ENCODE data around the gene SAMD11.

Gene SAMD11

DNA sequence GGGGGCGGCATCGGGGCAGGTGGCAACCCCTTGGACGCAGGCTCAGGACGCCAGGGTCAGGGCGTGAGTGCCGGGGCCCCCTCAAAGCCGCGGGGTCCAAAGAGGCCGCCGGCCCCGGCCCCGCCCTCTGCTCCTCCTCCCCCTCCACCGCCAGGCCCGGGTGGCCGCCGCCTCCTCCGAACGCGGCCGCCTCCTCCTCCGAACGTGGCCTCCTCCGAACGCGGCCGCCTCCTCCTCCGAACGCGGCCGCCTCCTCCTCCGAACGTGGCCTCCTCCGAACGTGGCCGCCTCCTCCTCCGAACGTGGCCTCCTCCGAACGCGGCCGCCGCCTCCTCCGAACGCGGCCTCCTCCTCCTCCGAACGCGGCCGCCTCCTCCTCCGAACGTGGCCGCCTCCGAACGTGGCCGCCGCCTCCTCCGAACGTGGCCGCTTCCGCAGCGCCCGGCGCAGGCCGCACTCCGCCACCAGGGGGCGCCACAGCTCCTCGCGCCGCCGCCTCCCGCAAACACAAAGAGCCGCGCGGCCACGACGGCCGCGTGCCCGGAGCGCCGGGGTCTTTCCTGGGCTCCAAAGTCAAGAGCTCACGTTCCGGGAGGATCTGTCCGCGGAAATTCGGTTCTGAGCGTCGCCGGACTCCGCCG, 19.3 kb upstream of the SAMD11 start:
- in situ Hi-C loops (cut with HindIII; ENCODE audit: low sequenced_read_pairs): no loop called here

DNA sequence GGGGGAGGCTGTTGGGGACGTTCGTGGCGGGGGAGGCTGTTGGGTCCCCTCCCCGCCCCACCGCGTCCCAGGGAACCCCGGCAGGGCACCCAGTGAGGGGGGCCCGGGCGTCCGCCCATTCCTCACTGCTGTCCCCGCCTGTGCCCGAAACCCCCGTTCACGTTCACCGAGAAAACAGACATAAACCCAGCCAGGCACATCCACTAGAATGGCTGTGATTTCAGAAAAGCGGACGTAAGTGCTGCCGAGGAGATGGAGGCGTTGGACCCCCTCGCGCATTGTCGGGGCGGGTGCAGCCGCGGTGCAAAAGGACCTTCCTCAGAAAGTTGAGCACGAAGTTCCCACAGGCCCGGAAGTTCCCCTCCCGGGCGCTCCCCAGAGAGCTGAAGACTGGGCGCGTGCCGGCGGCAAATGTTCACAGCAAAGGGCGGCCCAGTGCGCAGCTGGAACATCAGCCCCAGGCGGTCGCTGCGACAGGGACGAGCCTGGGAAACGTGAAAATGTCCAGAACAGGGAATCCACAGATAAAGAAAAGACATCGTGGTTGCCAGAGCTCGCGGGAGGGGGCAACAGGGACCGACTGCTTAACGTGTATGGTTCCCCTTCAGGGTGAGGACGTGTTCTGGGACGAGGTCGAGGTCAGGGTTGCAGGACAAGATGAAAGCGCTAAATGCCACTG, 18.5 kb upstream of the SAMD11 start:
- in situ Hi-C loops (cut with HindIII; ENCODE audit: low sequenced_read_pairs): no loop called here

DNA sequence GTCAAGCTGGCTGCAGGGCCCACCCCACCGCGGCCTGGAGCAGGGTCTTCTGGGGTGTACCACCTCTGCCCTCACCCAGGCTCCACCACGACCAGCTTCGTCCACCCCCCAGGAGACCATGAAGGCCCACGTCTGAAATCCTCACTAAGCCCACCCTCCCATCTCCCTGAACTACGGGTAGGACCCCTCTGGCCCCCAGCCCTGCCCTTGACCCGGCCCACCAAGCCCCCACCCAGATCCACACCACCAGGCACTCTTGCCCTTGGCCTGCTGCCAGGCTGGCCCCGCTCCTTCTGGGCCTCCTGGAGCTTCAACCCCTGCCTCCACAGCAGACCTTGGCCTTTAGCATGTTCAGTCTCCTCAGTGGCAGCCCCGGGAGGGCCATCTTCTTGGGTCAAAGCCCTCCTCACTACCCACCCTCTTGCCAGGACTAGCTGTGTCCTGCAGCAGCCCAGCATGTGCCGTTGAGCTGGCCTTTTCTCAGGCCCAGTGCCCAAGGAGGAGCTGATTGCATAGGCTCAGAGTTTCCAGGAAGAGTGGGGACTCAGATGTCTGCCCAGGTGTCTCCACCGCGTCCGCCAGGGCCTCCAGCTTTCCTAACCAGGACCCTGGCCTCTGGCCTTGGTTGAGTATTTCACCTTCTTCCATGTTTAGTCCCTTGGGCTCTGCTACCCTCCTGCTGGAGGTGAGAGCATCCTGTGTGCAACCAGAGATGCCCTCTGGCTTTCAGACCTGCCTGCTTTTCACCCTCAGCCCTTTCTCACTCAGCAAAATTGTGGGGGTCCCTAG, 17.7 kb upstream of the SAMD11 start:
- in situ Hi-C loops (cut with HindIII; ENCODE audit: low sequenced_read_pairs): no loop called here

DNA sequence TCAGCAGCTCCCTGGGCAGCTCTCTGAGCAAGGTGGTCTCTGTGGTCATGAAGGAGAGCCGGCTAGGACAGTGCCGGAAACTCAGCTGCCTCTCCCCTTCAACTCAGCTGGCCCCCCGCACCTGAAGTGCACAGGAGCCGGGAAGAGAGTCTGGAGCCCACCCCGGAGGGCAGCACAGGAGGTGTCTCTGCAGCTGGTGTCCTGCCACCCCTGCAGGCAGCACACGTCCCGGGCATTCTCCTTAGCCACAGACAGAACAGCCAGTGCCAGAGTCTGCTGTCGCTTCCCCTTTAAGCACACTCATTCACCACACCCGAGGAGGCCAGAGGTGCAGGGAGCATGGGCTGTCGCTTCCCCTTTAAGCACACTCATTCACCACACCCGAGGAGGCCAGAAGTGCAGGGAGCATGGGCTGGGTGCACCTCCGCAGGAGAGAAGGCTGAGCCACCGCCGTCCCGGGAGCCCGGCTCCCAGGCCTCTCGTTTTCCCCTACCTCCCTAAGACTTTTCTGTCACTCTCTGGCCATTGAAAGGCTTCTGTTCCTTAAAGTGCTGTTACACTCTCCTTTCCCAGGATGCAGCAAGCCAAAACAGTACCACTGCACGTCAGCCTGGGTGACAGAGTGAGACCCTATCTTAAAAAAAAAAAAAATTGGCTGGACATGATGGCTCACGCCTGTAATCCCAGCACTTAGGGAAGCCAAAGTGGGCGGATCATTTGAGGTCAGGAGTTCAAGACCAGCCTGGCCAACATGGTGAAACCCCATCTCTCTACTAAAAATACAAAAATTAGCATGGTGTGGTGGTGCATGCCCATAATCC, 16.9 kb upstream of the SAMD11 start:
- in situ Hi-C loops (cut with HindIII; ENCODE audit: low sequenced_read_pairs): no loop called here

DNA sequence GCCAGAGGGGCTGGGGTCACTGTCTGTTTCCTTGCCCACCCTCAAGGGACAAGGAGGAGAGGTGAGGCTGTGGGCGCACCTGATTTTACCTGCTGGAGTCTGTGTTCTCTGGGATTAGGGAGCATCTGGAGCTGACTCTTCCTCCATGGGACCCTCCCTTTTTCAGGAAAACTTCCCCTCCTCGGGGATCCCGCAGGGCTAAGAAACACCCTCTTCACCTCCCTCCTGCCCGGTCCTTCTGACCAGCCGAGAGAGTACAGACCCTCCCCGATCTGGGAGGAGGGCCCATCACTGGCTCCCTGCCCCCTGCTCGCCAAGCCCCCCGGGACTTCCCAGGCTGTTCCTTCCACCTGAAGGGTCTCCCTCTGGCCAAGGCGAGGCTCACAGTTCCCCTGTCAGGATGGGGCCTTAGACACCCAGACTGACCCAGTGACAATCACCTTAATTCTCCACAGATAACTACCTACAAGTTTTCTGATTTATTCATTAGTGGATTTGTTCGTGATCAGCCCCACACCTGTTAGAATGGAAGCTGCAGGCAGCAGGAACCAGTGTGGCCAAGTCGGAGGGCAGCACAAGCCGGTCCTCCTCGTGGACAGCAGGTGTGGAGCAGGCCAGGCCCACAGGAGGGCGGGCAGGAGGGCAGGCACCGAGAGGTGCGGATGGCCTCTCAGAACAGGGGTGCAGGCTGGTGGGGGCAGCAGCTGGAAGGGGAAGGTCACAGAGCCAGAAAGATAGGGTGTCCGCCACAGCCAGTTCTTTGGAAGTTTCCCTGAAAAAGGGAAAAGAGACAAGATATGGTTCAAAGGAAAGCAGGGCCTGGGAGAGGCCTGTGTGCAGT, 15.9 kb upstream of the SAMD11 start:
- in situ Hi-C loops (cut with HindIII; ENCODE audit: low sequenced_read_pairs): no loop called here

DNA sequence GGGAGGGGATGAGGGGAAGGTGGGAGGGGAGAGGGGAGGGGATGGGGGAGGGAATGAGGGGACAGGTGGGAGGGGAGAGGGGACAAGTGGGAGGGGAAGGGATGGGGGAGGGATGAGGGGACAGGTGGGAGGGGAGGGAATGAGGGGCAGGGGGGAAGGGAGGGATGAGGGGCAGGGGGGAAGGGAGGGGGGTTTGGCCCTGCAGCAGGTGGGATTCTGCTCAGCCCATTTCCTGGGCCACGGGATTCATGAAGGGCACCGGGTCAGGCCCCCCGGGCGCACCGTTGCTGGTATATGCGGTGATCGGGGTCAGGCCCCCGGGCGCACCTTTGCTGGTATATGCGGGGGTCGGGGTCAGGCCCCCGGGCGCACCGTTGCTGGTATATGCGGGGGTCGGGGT, 15.1 kb upstream of the SAMD11 start:
- in situ Hi-C loops (cut with HindIII; ENCODE audit: low sequenced_read_pairs): no loop called here

DNA sequence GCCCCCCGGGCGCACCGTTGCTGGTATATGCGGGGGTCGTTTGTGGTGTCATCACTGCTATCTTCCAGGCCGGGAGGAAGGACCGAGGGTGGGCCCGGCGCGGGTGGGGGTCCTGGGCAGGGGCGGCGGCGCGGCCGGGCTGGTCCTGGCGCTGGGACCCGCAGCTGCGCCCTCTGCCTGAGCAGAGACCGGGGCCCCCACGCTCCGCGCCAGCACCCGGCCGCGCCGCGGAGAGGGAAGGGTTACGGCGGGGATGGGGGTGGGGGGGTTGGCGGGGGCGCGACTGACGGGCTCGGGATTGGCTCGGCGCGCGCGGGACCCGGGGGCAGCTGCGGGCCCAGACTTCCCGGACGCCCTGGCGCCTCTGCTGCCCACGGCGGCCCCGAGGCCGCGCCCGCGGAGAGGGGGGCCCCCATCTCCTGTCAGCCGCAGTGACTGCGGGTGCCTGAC, 13.8 kb upstream of the SAMD11 start:
- in situ Hi-C loops (cut with HindIII; ENCODE audit: low sequenced_read_pairs): no loop called here

DNA sequence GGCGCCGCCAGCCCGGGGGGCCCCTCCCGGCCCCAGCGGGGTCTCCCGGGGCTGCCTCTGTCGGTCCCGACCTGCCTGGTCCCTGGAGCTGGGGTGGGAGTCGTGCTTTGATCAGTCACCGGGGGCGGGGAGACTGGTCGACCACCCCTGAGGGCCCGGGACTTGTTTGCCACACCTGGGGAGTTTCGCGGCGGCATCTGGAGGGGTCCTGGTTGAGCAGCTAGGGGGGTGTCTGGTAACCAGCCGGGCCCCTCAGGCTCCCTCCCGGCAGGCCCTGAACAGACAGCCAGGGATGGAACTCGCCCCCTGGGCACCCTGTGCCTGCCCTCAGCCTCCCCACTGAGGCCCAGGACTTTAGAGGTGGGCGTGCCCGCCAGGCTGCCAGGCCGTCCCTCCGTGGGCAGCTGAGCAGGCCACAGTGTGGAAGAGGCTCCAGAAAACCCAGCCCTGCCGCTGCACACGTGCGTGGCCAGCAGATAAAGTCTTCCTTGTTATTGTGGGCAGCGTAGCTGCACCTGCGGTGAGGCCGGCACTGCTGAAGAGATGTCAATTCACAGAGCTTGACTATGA, 13.3 kb upstream of the SAMD11 start:
- in situ Hi-C loops (cut with HindIII; ENCODE audit: low sequenced_read_pairs): no loop called here

DNA sequence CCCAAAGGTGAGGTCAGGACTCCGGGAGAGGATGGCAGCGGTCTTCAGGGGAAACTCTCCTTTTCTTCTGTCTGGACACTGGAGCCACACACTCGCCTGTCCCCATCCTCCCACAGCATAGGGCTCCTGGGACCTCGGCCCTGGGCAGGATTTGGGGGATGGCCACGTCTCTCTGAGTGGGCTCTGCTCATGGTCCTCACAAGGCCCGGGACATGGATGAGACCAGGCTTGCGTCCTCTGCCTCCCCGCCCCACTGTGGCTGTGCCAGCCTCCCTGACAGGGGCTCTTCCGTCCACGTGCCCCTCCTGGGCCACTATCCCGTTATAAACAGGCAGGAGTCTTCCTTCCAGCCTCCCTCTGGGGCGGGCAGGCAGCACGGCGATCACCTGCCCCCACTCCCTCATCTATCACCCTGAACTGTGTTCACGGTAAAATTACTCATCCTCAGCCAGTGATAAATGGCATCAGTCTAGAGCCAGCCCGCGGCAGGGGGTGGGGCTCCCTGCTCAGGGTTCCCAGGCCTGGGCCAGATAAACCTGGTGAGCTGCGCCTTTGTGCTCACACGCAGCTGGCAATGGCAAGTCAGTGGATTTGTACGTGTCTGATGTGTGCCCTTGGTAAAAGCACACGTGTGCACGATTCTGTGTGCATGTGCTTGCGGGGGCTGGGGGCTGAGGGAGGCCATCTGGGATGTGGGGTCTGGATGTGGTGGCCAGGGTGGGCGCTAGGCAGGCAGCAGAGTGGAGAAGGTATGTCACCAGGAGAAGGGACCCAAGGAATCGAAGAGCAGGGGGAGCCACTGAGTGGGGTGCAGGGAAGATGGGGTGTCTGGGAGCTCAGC, 12.6 kb upstream of the SAMD11 start:
- in situ Hi-C loops (cut with HindIII; ENCODE audit: low sequenced_read_pairs): no loop called here

DNA sequence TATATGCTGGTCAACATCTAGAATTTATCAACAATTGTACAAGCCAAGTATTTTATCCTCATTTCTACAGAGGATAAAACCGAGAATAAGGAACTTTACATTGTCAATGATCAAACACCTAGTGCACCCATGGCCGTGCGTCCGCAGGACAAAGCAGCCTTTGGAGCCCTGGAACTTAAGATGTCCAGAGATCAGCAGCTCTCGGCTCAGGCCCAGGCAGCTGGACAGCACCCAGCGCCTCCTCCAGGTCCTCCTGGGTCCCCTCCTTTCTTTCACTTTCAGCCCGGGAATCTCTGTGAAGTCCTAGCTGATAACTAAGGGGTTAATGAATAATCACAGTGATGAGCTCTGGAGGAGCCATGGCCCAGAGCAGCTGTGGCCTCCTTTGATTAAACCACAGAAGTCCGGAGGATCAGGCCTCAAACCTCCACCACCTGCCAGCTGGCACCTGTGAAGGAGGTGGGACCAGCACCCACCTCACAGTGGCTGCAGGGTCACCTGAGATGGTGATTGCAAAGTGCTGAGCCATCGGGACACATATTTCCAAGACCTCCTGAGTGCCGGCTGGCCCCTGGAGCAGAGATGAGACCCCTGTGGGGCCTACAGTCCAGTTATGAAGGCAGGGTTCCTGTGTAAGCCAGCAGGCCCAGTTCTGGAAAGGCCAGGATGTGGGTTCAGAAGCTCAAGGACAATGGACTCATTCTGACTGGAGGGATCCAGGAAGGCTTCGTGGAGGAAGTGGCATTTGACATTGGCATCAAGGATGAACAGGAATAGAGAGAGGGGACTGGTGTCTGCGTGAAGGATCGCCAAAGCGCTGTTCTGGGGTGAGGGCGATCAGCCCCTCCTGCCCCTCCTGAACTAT, 11.6 kb upstream of the SAMD11 start:
- in situ Hi-C loops (cut with HindIII; ENCODE audit: low sequenced_read_pairs): no loop called here

DNA sequence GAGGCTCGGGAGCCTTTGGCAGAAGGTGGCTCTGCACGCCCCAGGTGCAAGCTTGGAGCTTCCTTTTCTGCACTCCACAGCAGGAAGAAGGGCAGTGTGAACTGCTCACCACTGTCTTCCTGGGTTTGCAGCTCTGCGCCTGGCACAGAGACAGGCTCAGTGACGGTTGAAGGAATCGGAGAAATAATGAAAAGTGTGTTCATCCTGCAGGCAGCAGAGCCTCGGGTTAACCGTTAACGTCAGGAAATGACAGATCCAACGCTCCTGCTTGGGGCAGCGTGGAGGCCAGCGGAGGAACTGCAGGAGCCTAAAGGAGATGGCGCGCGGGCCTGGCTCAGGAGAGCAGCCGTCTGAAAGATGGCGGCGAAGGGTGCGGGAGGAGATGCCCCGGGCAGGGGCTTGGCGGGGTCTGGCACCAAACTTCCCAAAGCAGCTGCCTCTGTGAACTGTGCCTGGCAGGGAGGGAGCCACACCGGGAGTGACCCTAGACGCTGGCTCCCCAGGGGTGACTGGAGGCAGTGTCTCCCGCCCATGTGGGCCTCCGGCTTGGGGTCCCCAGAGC, 10.9 kb upstream of the SAMD11 start:
- in situ Hi-C loops (cut with HindIII; ENCODE audit: low sequenced_read_pairs): no loop called here

DNA sequence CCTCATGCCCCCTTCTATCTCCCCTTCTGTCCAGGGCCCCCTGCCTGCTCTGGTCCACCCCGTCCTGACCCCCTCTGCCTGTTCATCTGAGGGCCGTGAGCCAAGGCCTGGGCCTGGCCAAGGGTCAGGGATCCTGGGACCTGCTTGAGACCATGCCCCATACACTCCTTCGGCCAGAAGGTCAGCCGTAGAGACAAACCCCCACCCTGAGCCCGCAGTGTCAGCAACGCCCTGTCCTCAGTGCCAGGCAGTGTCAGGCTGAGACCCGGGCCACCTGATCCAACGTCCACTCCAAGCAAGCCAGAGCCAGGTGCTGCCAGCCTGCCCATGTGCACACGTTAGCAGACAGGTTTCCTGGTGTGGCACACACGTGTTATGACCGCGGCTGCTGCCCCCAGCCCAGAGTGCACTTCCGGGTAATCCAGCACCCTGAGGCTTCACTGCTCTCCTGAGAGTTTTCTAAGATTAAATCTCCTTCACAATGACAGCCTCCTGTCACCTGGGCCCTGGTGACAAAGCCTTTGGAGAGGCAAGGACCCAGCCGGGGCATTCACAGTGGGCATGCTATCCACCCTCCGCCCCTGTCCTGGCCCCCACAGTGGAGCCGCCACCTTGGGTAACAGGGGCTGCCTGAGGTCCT, 10.1 kb upstream of the SAMD11 start:
- in situ Hi-C loops (cut with HindIII; ENCODE audit: low sequenced_read_pairs): no loop called here

DNA sequence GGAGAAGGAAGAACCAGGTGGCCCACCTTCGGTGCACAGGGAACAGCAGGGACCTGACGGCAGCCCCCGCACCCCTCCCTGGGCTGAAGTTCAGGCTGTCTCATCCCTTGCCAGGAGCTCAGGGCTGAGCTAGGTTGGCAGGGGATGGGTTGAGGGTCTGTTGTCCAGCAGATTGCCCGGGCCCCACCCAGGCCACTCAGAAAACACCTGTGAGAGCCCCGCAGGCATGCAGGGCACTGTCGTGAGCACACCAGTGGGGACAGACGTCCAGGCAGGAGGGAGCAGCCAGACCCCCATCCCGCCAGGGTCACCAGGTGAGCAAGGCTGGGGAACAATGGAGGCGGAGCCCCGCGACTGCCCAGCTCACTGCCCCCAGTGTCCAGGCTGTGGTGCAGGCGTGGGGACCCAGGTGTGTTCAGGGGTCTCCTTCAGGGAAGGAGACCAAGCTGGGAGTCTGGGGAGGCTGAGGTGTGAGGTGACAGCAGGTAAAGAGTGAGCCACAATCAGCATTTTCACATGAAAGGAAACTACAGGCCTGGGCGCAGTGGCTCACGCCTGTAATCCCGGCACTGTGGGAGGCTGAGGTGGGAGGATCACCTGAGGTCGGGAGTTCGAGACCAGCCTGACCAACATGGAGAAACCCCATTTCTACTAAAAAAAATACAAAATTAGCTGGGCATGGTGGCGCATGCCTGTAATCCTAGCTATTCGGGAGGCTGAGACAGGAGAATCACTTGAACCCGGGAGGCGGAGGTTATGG, 9.4 kb upstream of the SAMD11 start:
- in situ Hi-C loops (cut with HindIII; ENCODE audit: low sequenced_read_pairs): no loop called here

DNA sequence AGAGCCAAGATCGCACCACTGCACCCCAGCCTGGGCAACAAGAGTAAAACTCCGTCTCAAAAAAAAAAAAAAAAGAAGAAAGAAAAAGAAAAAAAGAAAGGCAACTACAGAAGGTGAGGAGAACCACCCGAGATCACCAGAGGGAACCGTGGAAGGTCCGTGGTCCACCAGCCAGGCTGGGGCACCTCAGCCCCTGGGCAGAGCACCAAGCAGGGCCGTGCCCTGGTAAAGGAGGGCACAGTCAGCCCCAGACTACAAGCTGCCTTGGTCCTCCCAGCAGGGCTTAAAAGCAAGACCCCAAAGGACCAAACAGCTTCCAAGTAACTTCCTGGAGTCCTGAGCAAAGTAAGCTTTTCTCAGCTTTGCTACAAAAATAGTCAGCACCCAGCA, 8.8 kb upstream of the SAMD11 start:
- in situ Hi-C loops (cut with HindIII; ENCODE audit: low sequenced_read_pairs): no loop called here

DNA sequence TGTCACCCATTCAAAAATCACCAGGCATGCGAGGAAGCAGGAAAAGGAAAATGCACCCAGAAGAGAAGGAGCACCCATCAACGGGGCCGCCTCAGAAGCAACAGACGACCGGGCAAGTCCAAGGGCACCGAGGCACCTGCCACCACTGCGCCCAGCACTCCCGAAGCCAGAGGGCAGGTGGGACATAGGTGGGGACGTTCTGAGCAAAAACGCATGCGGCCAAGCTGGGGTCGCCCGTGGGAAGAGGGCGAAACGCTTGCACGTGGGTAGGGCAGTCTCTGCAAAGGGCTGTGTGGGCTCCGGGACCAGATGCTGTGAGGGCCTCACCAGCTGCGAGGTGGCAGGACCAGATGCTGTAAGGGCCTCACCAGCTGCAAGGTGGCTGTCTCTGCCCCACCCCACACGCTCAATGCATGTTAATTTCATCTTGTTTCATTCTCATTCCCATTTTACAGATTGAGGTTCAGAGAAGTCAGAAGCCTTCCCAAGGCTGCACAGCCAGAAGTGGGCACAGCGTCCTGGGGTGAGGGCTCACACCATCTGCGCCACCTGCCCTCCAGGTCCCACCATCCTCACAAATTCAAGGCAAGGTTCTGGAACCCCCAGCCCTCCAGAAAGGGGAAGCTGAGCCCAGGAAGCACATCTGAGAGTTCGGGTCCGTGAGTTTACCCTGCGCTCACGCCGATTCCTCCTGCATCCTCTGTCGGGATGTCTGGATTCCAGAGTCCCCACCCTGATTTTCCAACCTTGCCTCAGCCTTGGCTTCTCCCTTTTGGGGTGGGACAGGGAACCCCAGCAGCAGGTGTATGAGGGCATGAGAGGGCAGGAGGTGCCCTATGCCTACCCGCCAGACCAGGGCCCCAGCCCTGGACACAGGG, 8.2 kb upstream of the SAMD11 start:
- in situ Hi-C loops (cut with HindIII; ENCODE audit: low sequenced_read_pairs): no loop called here

Measured in DLD1 (cell line).